Measurements from ENCODE around the gene CHRM2. TPM values are rescaled to one million over a fixed set of nuclear protein-coding genes. Genes with fewer than 3 reads are reported as not detected.

Gene CHRM2
- total and polyA plus RNA-seq, 8 donors = 0.19 to 50.9 (median 4.9) TPM; not detected in 1

DNA sequence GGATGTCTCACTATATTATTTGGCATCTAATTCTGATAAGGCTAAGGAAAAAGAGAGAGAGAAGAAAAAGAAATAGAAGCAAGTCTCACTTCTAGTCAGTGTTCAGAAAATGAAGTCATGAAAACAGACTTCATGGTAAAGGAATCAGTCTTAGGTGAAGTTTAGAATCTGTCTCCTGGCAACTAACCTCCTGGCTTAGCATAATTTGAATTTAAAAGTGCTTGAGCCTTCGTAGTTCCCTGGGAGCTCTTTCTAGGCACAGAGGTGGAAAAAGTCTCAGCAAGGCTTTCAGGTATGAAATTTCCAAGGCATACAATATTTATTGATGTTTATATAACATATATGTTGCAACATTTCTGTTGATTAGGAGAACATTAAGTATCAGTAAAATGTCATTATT is 10.4 kb downstream of the CHRM2 start:
- Histone ChIP-seq H3K9me3 (no peaks in the 10 kb centered on the region), H3K4me3 (no peak overlapping the region), H3K36me3 (no peaks in the 10 kb centered on the region), H3K27me3 (no peaks in the 10 kb centered on the region), H3K27ac (peak overlapping the region in 1 of 5 donors; percentile 58), H3K4me1 (peaks cover 0 to 6% (median 0%) of the 10 kb centered on the region in 4 donors)
- intact Hi-C loops (cut with DNase I; ENCODE audit: low total_unique reads) = no loop called here
- DNase-seq = no peak
- 37 to 56% (median 48%) methylated on average over 1 of the region's 1 CpG for WGBS, 5 donors
- TF ChIP-seq POLR2A (IDR thresholded peaks at IDR 0.05) (no peak), EP300 (IDR thresholded peaks at IDR 0.05) (no peak), POLR2AphosphoS5 (IDR thresholded peaks at IDR 0.05) (no peak)
- TF ChIP-seq, protein P1, sequence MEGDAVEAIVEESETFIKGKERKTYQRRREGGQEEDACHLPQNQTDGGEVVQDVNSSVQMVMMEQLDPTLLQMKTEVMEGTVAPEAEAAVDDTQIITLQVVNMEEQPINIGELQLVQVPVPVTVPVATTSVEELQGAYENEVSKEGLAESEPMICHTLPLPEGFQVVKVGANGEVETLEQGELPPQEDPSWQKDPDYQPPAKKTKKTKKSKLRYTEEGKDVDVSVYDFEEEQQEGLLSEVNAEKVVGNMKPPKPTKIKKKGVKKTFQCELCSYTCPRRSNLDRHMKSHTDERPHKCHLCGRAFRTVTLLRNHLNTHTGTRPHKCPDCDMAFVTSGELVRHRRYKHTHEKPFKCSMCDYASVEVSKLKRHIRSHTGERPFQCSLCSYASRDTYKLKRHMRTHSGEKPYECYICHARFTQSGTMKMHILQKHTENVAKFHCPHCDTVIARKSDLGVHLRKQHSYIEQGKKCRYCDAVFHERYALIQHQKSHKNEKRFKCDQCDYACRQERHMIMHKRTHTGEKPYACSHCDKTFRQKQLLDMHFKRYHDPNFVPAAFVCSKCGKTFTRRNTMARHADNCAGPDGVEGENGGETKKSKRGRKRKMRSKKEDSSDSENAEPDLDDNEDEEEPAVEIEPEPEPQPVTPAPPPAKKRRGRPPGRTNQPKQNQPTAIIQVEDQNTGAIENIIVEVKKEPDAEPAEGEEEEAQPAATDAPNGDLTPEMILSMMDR (IDR thresholded peaks at IDR 0.05) = no peak

DNA sequence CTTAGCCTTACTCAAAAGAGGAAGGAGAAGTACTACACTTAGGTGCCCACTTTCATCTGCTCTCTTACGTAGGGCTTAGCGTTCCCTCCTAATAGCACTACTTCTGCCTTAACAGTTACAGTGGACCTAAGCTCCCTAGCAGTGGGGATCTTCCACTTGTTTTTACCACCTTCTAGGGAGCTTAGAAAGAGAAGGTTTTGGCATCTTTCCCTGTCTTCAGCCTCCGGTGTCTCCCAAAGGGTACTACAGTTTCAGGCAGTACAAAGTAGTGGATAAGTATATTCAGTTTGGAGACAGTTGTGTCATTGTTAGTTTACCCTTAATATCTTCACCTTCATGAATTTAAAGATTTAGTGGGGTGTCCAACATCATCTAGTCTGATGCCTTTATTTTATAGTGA is 14.6 kb downstream of the CHRM2 start:
- Histone ChIP-seq H3K27ac (peak overlapping the region in 1 of 5 donors; percentile 34), H3K4me1 (peaks cover 0 to 6% (median 0%) of the 10 kb centered on the region in 4 donors), H3K27me3 (no peaks in the 10 kb centered on the region), H3K36me3 (no peaks in the 10 kb centered on the region), H3K9me3 (no peaks in the 10 kb centered on the region), H3K4me3 (no peak overlapping the region)
- intact Hi-C loops (cut with DNase I; ENCODE audit: low total_unique reads) = no loop called here
- TF ChIP-seq POLR2AphosphoS5 (IDR thresholded peaks at IDR 0.05) = no peak
- TF ChIP-seq, protein P1 (IDR thresholded peaks at IDR 0.05) = no peak
- no peak for TF ChIP-seq POLR2A (IDR thresholded peaks at IDR 0.05)
- no peak for TF ChIP-seq EP300 (IDR thresholded peaks at IDR 0.05)
- DNase-seq = no peak
- 73 to 87% (median 80%) methylated on average over 3 of the region's 3 CpGs for WGBS, 5 donors

DNA sequence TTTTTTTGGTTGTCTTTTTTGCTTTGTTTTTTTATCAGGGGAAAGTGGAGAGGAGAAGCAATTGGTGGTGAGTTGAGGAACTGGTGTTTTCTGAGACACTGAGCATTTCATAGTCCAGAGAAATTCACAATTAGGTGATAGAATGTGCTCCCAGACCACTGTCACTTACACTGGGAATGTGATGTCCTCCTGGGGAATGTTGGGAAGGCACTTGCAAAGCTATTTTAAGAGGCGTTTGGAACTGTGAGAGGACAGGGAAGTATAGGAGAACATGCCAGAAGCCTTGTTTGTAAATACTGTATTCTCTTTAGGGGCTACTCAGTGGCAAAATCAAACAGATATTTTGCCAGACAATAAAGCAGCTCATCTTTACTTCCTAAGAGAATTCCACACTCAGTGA is 16.0 kb downstream of the CHRM2 start:
- H3K27ac ChIP-seq = no peak overlapping the region
- DNase-seq = no peak
- H3K4me1 ChIP-seq = peaks cover 0 to 6% (median 0%) of the 10 kb centered on the region in 4 donors
- 20 to 34% (median 31%) methylated on average over 1 of the region's 1 CpG for WGBS, 5 donors
- intact Hi-C loops (cut with DNase I; ENCODE audit: low total_unique reads) = no loop called here
- H3K27me3 ChIP-seq = no peaks in the 10 kb centered on the region
- no peaks in the 10 kb centered on the region for H3K36me3 ChIP-seq
- no peaks in the 10 kb centered on the region for H3K9me3 ChIP-seq
- TF ChIP-seq, protein P1 (IDR thresholded peaks at IDR 0.05) = no peak
- TF ChIP-seq POLR2A (IDR thresholded peaks at IDR 0.05) (no peak), POLR2AphosphoS5 (IDR thresholded peaks at IDR 0.05) (no peak), EP300 (IDR thresholded peaks at IDR 0.05) (no peak)
- no peak overlapping the region for H3K4me3 ChIP-seq

DNA sequence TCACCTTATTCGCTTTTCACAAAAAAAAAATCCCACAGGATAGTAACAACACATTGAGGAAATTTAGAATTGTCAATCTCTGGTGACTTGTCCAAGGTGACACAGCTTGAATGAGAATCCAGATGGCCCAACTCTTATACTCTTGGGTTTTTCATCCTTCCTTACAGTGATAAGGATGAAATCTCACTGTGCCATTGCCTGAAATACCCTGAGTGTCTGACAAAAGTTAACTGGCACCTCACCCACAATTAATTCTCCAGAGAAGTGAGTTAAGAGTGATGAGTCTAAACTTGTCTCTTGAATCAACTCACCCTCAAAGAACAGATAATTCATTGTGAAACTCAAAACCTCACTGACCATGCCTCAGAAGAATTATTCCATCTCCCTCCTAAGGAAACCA is 18.9 kb downstream of the CHRM2 start:
- Histone ChIP-seq H3K27me3 (no peaks in the 10 kb centered on the region), H3K4me1 (peaks cover 0 to 4% (median 0%) of the 10 kb centered on the region in 4 donors), H3K27ac (no peak overlapping the region), H3K9me3 (no peaks in the 10 kb centered on the region), H3K4me3 (no peak overlapping the region), H3K36me3 (no peaks in the 10 kb centered on the region)
- WGBS, 5 donors = 82 to 93% (median 89%) methylated on average over 1 of the region's 1 CpG
- intact Hi-C loops (cut with DNase I; ENCODE audit: low total_unique reads) = no loop called here
- no peak for DNase-seq
- TF ChIP-seq POLR2AphosphoS5 (IDR thresholded peaks at IDR 0.05) (no peak), EP300 (IDR thresholded peaks at IDR 0.05) (no peak), POLR2A (IDR thresholded peaks at IDR 0.05) (no peak)
- TF ChIP-seq, protein P1 (IDR thresholded peaks at IDR 0.05) = no peak
